GM12878 (cell line): ENCODE measurements around the gene GABARAPL2. TPM values are rescaled to one million over a fixed set of nuclear protein-coding genes. Genes with fewer than 3 reads are reported as not detected.

Experiments used
- ATAC-seq: fragments of 200-7000 bp; cut with Tn5 transposase; 3 replicates; pipeline ENCODE4 v1.9.1; 2020; ENCODE audit warnings: mild to moderate bottlenecking, moderate library complexity
- BruUV-seq: library from RNA; stranded (reverse); fragments of 400-500 nt; replicated peaks from 2 replicates; lab custom pipeline; 2021; lab: Mats Ljungman, UMichigan
- CTCF ChIA-PET: fragments of 300-600 bp; sonication (Branson Sonifier 250); formaldehyde crosslinking; extraction: SDS; loops from one replicate; lab custom pipeline; 2021; ENCODE audit warnings: inconsistent platforms; lab: Yijun Ruan, JAX
- POLR2A ChIA-PET: fragments of 350-600 bp; formaldehyde crosslinking; extraction: SDS; loops from one replicate; lab custom pipeline; 2021; ENCODE audit warnings: inconsistent platforms; lab: Charles Lee
- RAD21 ChIA-PET: fragments of 300-600 bp; sonication (Branson Sonifier 250); formaldehyde crosslinking; loops from one replicate; lab custom pipeline; 2023; ENCODE audit warnings: antibody characterized with exemption; ENCODE audit not compliant: unreplicated experiment; lab: Charles Lee
- SMC1A ChIA-PET: fragments of 300-600 bp; sonication (Branson Sonifier 250); formaldehyde crosslinking; loops from one replicate; lab custom pipeline; 2023; ENCODE audit not compliant: unreplicated experiment, uncharacterized antibody; lab: Charles Lee
- DNase-seq: peaks from one replicate; pipeline ENCODE4 v3.0.0-alpha.2; 2011; ENCODE audit warnings: low read depth, low spot score
- FAIRE-seq: peaks from 3 replicates; lab custom pipeline; 2011; peaks lifted over from hg19 to GRCh38; lab: Jason Lieb, UNC
- H2AFZ ChIP-seq: 2 replicates; pipeline ENCODE4 v1.6.0; 2011; ENCODE audit warnings: low read depth, low read length, control low read depth; ENCODE audit not compliant: control insufficient read depth
- H3K27ac ChIP-seq: 2 replicates; pipeline ENCODE4 v1.5.1; 2011; ENCODE audit warnings: control low read depth; ENCODE audit not compliant: control insufficient read depth, insufficient read depth
- H3K27me3 ChIP-seq, 2 experiments: replicated peaks in 1 of 2; 2 replicates each; pipeline versions ENCODE4 v1.6.0 to v1.6.1; 2011; ENCODE audit warnings: low read length in 1 of 2; ENCODE audit not compliant: control insufficient read depth in 2 of 2, insufficient read depth in 2 of 2
- H3K36me3 ChIP-seq, 2 experiments: 2 replicates each; pipeline ENCODE4 v1.5.1; 2011; ENCODE audit warnings: low read length in 1 of 2; ENCODE audit not compliant: control insufficient read depth in 2 of 2, insufficient read depth in 2 of 2
- H3K4me1 ChIP-seq: 2 replicates; pipeline ENCODE4 v1.6.1; 2011; ENCODE audit warnings: mild to moderate bottlenecking, low read length, moderate library complexity, mixed read lengths; ENCODE audit not compliant: control insufficient read depth, insufficient read depth
- H3K4me2 ChIP-seq: 2 replicates; pipeline ENCODE4 v1.6.0; 2011; ENCODE audit warnings: control low read depth; ENCODE audit not compliant: control insufficient read depth, insufficient read depth
- H3K4me3 ChIP-seq: fragments of 200-600 bp; sonication (generic); 2 replicates; pipeline ENCODE4 v1.5.1; 2016
- H3K79me2 ChIP-seq: 2 replicates; pipeline ENCODE4 v1.6.0; 2011; ENCODE audit warnings: low read length; ENCODE audit not compliant: control insufficient read depth, insufficient read depth
- H3K9ac ChIP-seq: 2 replicates; pipeline ENCODE4 v1.8.0; 2011; ENCODE audit warnings: low read length, control low read depth, mixed read lengths; ENCODE audit not compliant: control insufficient read depth, insufficient read depth
- H3K9me3 ChIP-seq: replicated peaks from 3 replicates; pipeline ENCODE4 v1.5.1; 2011; ENCODE audit warnings: mild to moderate bottlenecking, low read length; ENCODE audit not compliant: control insufficient read depth, insufficient read depth
- H4K20me1 ChIP-seq: 2 replicates; pipeline ENCODE4 v1.6.0; 2011; ENCODE audit not compliant: control insufficient read depth, insufficient read depth
- CBFB ChIP-seq: IDR thresholded peaks from 2 replicates; pipeline ENCODE4 v1.6.1; 2016; ENCODE audit warnings: antibody characterized with exemption, low read depth
- HDAC2 ChIP-seq: fragments of 200-600 bp; sonication (generic); IDR thresholded peaks from 2 replicates; pipeline ENCODE4 v1.6.1; 2017
- LARP7 ChIP-seq: fragments of 450-650 bp; IDR thresholded peaks from 2 replicates; pipeline ENCODE4 v1.6.1; 2017; ENCODE audit warnings: mild to moderate bottlenecking
- MTA2 ChIP-seq: fragments of 450-650 bp; IDR thresholded peaks from 2 replicates; pipeline ENCODE4 v1.6.1; 2016; ENCODE audit warnings: low read depth, mild to moderate bottlenecking, moderate library complexity
- NFIC ChIP-seq: IDR thresholded peaks from 2 replicates; pipeline ENCODE4 v1.6.1; 2012; ENCODE audit warnings: low read depth, mild to moderate bottlenecking, inconsistent platforms, low read length, moderate library complexity
- NFYB ChIP-seq: IDR thresholded peaks from 2 replicates; pipeline ENCODE4 v1.6.1; 2011; ENCODE audit warnings: low read depth, mild to moderate bottlenecking, low read length, improper control_type of control experiment, moderate library complexity; ENCODE audit not compliant: insufficient read depth
- POU2F2 ChIP-seq: IDR thresholded peaks from 3 replicates; pipeline ENCODE4 v1.6.1; 2011; ENCODE audit warnings: low read depth, mild to moderate bottlenecking, low read length, borderline replicate concordance
- SMAD1 ChIP-seq: fragments of 450-650 bp; IDR thresholded peaks from 2 replicates; pipeline ENCODE4 v1.6.1; 2018; ENCODE audit warnings: mild to moderate bottlenecking, low read depth; ENCODE audit not compliant: partially characterized antibody
- SUPT20H ChIP-seq: IDR thresholded peaks from 2 replicates; pipeline ENCODE4 v1.6.1; 2011; ENCODE audit warnings: low read depth, mild to moderate bottlenecking, low read length, moderate library complexity, borderline replicate concordance; ENCODE audit not compliant: control insufficient read depth
- WGBS: methylation state at CpG from one replicate; pipeline ENCODE4 v1.1.6; 2016; ENCODE audit warnings: low lambda C conversion rate; ENCODE audit not compliant: insufficient replicate concordance, insufficient coverage; ENCODE audit errors: missing lambda C conversion rate; 5-methylcytosine and 5-hydroxymethylcytosine counted together
- in situ Hi-C: fragments of 300-500 bp; cut with MboI; formaldehyde crosslinking; loops from 9 replicates; pipeline ENCODE4 v1.14.3; 2018; ENCODE audit warnings: mixed read lengths
- intact Hi-C: fragments of 100-400 bp; cut with micrococcal nuclease; formaldehyde crosslinking; loops from one replicate; pipeline ENCODE4 v1.14.2; 2022; ENCODE audit not compliant: unreplicated experiment
- polyA plus RNA-seq, 11 experiments: library from polyadenylated mRNA; depleted of rRNA in 4 of 11; unstranded in 6 of 11; stranded (reverse) in 5 of 11; fragments of >200 nt; fragmentation: Nextera tagmentation in 4 of 11; fragmentation: Illumina TruSeq in 1 of 11; extraction: Ambion mirVana in 4 of 11; extraction: Trizol in 1 of 11; gene quantifications; 1 replicate in 1 of 11; 2 replicates in 10 of 11; pipeline versions ENCODE4 v1.2.1 to v1.2.3, GENCODE V29; 2011 to 2016; ENCODE audit warnings: inconsistent platforms in 2 of 11, missing spikeins in 2 of 11, low read depth in 1 of 11
- total RNA-seq, 4 experiments: library from RNA; depleted of rRNA in 3 of 4; stranded (reverse); fragments of >200 nt in 3 of 4; fragmentation: Illumina TruSeq in 1 of 4; extraction: Trizol in 1 of 4; gene quantifications; 2 replicates each; pipeline versions ENCODE4 v1.2.1 to v1.2.3, GENCODE V29; 2013 to 2021
- TF ChIP-seq, protein P1 (sequence below): fragments of 450-650 bp; IDR thresholded peaks from 2 replicates; pipeline ENCODE4 v1.6.1; 2014; ENCODE audit warnings: mild to moderate bottlenecking
- TF ChIP-seq, protein P2 (sequence below): fragments of 450-650 bp; IDR thresholded peaks from 2 replicates; pipeline ENCODE4 v1.6.1; 2018; ENCODE audit warnings: borderline replicate concordance, mild to moderate bottlenecking; ENCODE audit not compliant: partially characterized antibody
- TF ChIP-seq, protein P3 (sequence below): fragments of 450-650 bp; IDR thresholded peaks from 2 replicates; pipeline ENCODE4 v1.6.1; 2017; ENCODE audit warnings: borderline replicate concordance
- TF ChIP-seq, protein P4 (sequence below): fragments of 450-650 bp; IDR thresholded peaks from 2 replicates; pipeline ENCODE4 v1.6.1; 2017; ENCODE audit warnings: mild to moderate bottlenecking
- TF ChIP-seq, protein P5 (sequence below): fragments of 450-650 bp; IDR thresholded peaks from 2 replicates; pipeline ENCODE4 v1.6.1; 2016; ENCODE audit warnings: mild to moderate bottlenecking

The GABARAPL2 gene
- total and polyA plus RNA-seq, 10 of the 15 experiments (the other 5 are each of a cell fraction or from before 2014, with no cell fraction given), result 61.9 to 359 (median 128) TPM

DNA sequence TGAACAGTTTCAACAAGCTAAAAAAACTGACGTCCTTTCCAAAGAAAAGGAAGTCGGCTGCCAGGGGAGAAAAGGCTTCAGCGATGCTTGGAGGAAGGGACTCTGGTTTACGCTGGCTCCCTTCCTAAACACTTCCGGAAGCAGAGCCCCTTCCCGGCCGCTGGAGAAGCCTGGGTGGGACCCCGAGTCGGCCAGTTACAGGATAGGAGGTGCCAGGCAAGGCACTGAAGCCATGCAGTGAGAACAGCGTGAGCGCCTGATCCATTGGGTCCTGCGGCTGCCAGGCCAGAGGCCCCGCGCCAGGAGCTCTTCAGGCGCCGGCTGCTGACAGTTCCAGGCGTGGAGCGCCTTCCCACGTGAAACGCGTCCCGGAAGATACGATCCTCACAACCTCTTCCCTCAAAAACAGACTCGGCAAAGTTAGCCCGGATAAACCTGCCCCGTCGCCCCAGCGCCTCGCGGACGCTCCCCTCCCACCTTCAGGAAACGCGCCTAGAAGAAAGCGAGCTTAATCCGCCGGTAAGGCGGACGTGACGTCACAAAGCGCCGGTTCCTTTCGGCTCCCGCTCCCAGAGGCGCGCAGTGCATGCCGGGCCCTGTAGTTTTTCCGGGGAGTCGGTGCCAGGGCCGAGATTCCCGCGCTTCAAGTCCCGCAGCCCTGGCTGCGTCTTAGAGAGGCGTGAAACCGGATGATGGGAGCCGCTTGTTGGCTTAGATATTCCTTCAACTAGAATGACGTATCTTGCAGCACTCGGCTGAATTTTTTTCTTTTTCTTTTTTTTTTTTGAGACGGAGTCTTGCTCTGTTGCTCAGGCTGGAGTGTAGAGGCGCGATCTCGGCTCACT lies 56.8 kb downstream of the GABARAPL2 start, which contains the start of gene ADAT1 (continued):
- TF ChIP-seq, protein P1, sequence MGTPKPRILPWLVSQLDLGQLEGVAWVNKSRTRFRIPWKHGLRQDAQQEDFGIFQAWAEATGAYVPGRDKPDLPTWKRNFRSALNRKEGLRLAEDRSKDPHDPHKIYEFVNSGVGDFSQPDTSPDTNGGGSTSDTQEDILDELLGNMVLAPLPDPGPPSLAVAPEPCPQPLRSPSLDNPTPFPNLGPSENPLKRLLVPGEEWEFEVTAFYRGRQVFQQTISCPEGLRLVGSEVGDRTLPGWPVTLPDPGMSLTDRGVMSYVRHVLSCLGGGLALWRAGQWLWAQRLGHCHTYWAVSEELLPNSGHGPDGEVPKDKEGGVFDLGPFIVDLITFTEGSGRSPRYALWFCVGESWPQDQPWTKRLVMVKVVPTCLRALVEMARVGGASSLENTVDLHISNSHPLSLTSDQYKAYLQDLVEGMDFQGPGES, result no peak
- TF ChIP-seq CBFB (peak; percentile 83), POU2F2 (peak; percentile 52; the same call in 2 of the 3 replicates)
- TF ChIP-seq, protein P2, sequence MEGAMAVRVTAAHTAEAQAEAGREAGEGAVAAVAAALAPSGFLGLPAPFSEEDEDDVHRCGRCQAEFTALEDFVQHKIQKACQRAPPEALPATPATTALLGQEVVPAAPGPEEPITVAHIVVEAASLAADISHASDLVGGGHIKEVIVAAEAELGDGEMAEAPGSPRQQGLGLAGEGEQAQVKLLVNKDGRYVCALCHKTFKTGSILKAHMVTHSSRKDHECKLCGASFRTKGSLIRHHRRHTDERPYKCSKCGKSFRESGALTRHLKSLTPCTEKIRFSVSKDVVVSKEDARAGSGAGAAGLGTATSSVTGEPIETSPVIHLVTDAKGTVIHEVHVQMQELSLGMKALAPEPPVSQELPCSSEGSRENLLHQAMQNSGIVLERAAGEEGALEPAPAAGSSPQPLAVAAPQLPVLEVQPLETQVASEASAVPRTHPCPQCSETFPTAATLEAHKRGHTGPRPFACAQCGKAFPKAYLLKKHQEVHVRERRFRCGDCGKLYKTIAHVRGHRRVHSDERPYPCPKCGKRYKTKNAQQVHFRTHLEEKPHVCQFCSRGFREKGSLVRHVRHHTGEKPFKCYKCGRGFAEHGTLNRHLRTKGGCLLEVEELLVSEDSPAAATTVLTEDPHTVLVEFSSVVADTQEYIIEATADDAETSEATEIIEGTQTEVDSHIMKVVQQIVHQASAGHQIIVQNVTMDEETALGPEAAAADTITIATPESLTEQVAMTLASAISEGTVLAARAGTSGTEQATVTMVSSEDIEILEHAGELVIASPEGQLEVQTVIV, result peak; percentile 67

DNA sequence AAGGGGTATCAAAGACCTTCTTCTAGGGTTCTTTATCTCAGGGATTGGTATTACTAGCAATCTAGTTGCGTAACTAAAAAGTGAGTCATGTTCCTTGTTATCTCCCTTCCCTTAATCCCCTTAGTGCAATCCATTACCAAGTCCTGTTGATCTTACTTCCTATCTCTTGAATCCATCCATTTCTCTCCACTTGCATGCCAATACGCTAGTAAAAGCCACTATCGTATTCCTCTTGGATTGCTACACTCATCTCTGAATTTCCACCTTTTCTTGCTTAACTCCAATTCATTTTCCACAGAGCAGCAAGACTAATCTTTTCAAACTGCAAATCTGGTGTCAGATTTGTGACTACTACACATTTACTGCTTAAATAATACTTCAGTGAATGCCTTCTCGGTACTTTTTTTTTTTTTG lies 58.7 kb downstream of the GABARAPL2 start:
- Histone ChIP-seq H3K27me3 (no peaks in the 10 kb centered on the region), H2AFZ (no peak overlapping the region), H3K79me2 (peaks cover 19% of the 10 kb centered on the region), H3K4me2 (no peak overlapping the region), H3K9me3 (no peaks in the 10 kb centered on the region), H3K4me3 (no peak overlapping the region), H3K4me1 (peaks cover 19% of the 10 kb centered on the region), H3K36me3 (peaks cover 14 to 36% of the 10 kb centered on the region in 2 experiments), H4K20me1 (no peaks in the 10 kb centered on the region), H3K27ac (no peak overlapping the region), H3K9ac (no peak overlapping the region)
- BruUV-seq, result no TSS peak
- SMC1A ChIA-PET, result no interaction called here
- ATAC-seq (no peak), FAIRE-seq (no peak), DNase-seq (no peak)
- POLR2A ChIA-PET, result no interaction called here
- in situ Hi-C loops (loop anchor here (10.0 kb wide), 1 partner anchor 160 kb away; the partner anchor contains the start of gene TMEM170A), intact Hi-C loops (no loop called here)
- 96% methylated on average over 4 of the region's 4 CpGs for WGBS
- CTCF ChIA-PET, result no interaction called here
- RAD21 ChIA-PET, result no interaction called here
- TF ChIP-seq, protein P3, sequence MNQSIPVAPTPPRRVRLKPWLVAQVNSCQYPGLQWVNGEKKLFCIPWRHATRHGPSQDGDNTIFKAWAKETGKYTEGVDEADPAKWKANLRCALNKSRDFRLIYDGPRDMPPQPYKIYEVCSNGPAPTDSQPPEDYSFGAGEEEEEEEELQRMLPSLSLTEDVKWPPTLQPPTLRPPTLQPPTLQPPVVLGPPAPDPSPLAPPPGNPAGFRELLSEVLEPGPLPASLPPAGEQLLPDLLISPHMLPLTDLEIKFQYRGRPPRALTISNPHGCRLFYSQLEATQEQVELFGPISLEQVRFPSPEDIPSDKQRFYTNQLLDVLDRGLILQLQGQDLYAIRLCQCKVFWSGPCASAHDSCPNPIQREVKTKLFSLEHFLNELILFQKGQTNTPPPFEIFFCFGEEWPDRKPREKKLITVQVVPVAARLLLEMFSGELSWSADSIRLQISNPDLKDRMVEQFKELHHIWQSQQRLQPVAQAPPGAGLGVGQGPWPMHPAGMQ, result no peak
- TF ChIP-seq LARP7 (no peak), HDAC2 (no peak), SMAD1 (no peak), NFYB (no peak), MTA2 (no peak), NFIC (no peak), SUPT20H (no peak)
- TF ChIP-seq, protein P4, sequence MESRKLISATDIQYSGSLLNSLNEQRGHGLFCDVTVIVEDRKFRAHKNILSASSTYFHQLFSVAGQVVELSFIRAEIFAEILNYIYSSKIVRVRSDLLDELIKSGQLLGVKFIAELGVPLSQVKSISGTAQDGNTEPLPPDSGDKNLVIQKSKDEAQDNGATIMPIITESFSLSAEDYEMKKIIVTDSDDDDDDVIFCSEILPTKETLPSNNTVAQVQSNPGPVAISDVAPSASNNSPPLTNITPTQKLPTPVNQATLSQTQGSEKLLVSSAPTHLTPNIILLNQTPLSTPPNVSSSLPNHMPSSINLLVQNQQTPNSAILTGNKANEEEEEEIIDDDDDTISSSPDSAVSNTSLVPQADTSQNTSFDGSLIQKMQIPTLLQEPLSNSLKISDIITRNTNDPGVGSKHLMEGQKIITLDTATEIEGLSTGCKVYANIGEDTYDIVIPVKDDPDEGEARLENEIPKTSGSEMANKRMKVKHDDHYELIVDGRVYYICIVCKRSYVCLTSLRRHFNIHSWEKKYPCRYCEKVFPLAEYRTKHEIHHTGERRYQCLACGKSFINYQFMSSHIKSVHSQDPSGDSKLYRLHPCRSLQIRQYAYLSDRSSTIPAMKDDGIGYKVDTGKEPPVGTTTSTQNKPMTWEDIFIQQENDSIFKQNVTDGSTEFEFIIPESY, result no peak
- TF ChIP-seq, protein P5, sequence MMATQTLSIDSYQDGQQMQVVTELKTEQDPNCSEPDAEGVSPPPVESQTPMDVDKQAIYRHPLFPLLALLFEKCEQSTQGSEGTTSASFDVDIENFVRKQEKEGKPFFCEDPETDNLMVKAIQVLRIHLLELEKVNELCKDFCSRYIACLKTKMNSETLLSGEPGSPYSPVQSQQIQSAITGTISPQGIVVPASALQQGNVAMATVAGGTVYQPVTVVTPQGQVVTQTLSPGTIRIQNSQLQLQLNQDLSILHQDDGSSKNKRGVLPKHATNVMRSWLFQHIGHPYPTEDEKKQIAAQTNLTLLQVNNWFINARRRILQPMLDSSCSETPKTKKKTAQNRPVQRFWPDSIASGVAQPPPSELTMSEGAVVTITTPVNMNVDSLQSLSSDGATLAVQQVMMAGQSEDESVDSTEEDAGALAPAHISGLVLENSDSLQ, result no peak
